ENCODE results near the gene RGS7. TPM values are rescaled to one million over a fixed set of nuclear protein-coding genes. Genes with fewer than 3 reads are reported as not detected.
A peak's percentile ranks its signal among the peaks of the same experiment; 100 is the strongest.

Gene RGS7
- total and polyA plus RNA-seq, 2 of the 8 experiments (the other 6 are each of a cell fraction or from before 2014, with no cell fraction given) = 1.6 to 3.0 TPM

GRCh38 chr1:241202401-241202800, 154.6 kb downstream of the RGS7 start:
- POLR2A ChIA-PET (ENCODE audit: partially characterized antibody) = interaction anchor here (0.6 kb wide), 1 partner anchor 438 kb away, joined by 3 read pairs; no protein-coding TSS in a partner anchor
- FAIRE-seq = peak; percentile 28
- Histone ChIP-seq H3K4me2 (ENCODE audit: insufficient read depth in 1 of 2, low read depth in 2 of 2, low read length in 2 of 2) (peak overlapping the region; percentile 34 to 50), H3K4ac (replicated peaks; ENCODE audit: insufficient read length, low read depth, low read length) (no peak overlapping the region), H3K23me2 (ENCODE audit: low read depth, low read length) (no peaks in the 10 kb centered on the region), H2BK120ac (replicated peaks; ENCODE audit: low read depth, low read length) (peak overlapping the region; percentile 29), H3K23ac (ENCODE audit: insufficient read length) (no peak overlapping the region), H2AK5ac (ENCODE audit: low read depth, low read length) (no peak overlapping the region), H4K8ac (ENCODE audit: extremely low read depth, insufficient read depth, low read length) (no peak overlapping the region), H3K18ac (ENCODE audit: extremely low read depth, low read length) (no peak overlapping the region), H2BK12ac (ENCODE audit: low read depth, low read length) (no peak overlapping the region; the same call in 1 of the 2 replicates), H3K36me3 (ENCODE audit: control insufficient read depth in 2 of 4, insufficient read depth in 4 of 4, low read length in 3 of 4) (no peaks in the 10 kb centered on the region), H4K91ac (replicated peaks; ENCODE audit: insufficient read length, low read length) (no peak overlapping the region), H4K20me1 (replicated peaks in 1 of 2; ENCODE audit: control insufficient read depth in 1 of 2, insufficient read depth in 2 of 2, low read length in 2 of 2) (no peaks in the 10 kb centered on the region), H2AFZ (ENCODE audit: low read length) (peak overlapping the region; percentile 81; the same call in 1 of the 2 replicates), H3K27ac (ENCODE audit: low read depth, low read length) (no peak overlapping the region), H3K9me3 (ENCODE audit: insufficient read depth in 2 of 2, low read depth in 1 of 2, low read length in 1 of 2) (0 out of 4 replicates have a peak, but pooled peaks cover 0 to 3% of the 10 kb centered on the region in 2 experiments), H2BK15ac (ENCODE audit: low read length) (no peak overlapping the region), H3K27me3 (replicated peaks in 1 of 4; ENCODE audit: control insufficient read depth in 3 of 4, extremely low read depth in 1 of 4, insufficient read depth in 3 of 4, low read length in 3 of 4) (no peaks in the 10 kb centered on the region), H2BK20ac (ENCODE audit: low read length) (peak overlapping the region; percentile 9; the same call in 1 of the 2 replicates), H4K5ac (ENCODE audit: insufficient read length, low read depth, low read length) (no peak overlapping the region), H3K4me3 (ENCODE audit: extremely low read depth in 1 of 4, insufficient read depth in 2 of 4, low read depth in 3 of 4, low read length in 4 of 4) (no peak overlapping the region), H3K56ac (replicated peaks; ENCODE audit: insufficient read length, low read depth, low read length) (no peak overlapping the region), H3K79me1 (ENCODE audit: low read depth, low read length) (no peaks in the 10 kb centered on the region), H3K14ac (ENCODE audit: insufficient read length) (no peak overlapping the region), H3K4me1 (replicated peaks in 1 of 4; ENCODE audit: control insufficient read depth in 3 of 4, insufficient read depth in 4 of 4, low read length in 3 of 4) (peaks cover 0 to 6% (median 2%) of the 10 kb centered on the region in 4 experiments; a peak in 2 of 7 replicates), H3K9ac (replicated peaks in 1 of 4; ENCODE audit: extremely low read depth in 1 of 4, low read depth in 3 of 4, low read length in 3 of 4) (no peak overlapping the region), H2BK5ac (ENCODE audit: low read depth, low read length) (peak overlapping the region; percentile 60; the same call in 1 of the 2 replicates), H3K79me2 (ENCODE audit: control insufficient read depth in 1 of 2, insufficient read depth in 2 of 2, low read length in 2 of 2) (no peaks in the 10 kb centered on the region)
- CTCF ChIA-PET (ENCODE audit: partially characterized antibody) = interaction anchor here (0.6 to 1.1 kb wide), 4 partner anchors 11 to 378 kb away, joined by 3 read pairs; no protein-coding TSS in a partner anchor
- TF ChIP-seq ASH2L (IDR thresholded peaks at IDR 0.05; ENCODE audit: low read length) (peak; percentile 37), EGR1 (IDR thresholded peaks at IDR 0.05; ENCODE audit: borderline replicate concordance, low read depth, low read length) (no peak)
- no peak for DNase-seq (ENCODE audit: low read depth in 1 of 2, low spot score in 2 of 2)
- WGBS, 2 experiments (ENCODE audit: extremely low coverage in 1 of 2, insufficient coverage in 1 of 2, insufficient read length in 1 of 2, insufficient replicate concordance in 2 of 2, low coverage in 1 of 2, low lambda C conversion rate in 2 of 2, missing lambda C conversion rate in 1 of 2) = 40% methylated on average over 4 of the region's 4 CpGs; no CpG with 5 or more reads in 1 of the 2 experiments
